GM18873 (cell line): Measurements from ENCODE around the gene SPOCK2.
"Not testable (repeated sequence)": the region's sequence is repeated elsewhere in the genome, so short reads cannot be mapped to it uniquely, and the experiment has no call there.

Experiments used
- ATAC-seq: cut with Tn5 transposase; IDR thresholded peaks from one replicate; pipeline ENCODE4 v1.9.1; 2021; ENCODE audit warnings: mild to moderate bottlenecking, moderate library complexity, moderate number of reproducible peaks; ENCODE audit not compliant: unreplicated experiment, low FRiP score

SPOCK2 gene

DNA sequence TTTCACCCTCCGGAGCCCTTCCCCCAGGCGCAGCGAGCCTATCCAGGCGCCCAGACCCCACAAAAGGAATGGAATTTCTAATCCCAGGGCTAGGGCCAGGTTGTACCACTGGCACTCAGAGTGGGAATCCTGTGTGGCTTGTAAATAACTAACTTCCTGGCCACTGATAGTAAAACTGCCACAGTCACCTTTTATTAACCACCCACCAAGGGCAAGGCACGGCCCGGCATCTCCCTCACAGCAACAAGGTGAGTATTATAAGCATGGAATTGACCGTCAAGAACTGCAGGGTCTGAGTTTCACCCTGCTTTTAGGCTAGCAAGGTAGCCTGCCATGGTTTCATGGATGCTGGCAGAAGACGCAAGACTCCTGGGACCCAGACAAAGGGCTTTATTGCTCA is 51.1 kb downstream of the SPOCK2 start:
- ATAC-seq, result no peak

DNA sequence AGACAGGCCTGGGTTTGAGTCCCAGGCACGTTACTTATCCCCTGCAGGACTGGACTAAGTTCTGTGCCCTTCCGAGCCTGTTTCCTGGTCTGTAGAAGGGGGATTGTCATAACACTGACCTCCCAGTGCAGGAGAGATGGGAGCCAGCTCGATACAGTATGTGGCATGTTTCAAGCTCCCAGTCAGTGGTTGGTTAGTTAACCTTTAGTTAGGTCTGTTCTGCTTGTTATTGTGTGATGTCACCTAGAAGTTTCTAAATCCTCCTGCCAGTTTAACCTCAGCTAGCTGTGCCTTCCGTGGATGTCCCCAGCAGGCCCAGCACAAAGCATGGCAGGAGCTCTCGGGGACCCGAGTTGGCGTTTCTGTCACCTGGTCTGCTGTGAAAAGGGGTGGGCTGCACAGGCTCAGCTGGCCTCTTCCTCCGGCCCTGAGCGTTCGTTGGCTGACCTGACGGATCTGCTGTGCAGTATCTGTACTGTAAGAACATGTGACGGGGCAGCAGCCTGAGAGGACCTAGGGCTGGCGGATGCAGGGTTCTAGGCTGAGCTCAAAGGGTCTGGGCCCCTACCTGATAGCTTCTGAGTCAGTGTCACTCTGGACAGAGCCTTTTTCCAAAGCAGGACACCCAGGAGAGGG is 53.0 kb downstream of the SPOCK2 start:
- no peak for ATAC-seq

DNA sequence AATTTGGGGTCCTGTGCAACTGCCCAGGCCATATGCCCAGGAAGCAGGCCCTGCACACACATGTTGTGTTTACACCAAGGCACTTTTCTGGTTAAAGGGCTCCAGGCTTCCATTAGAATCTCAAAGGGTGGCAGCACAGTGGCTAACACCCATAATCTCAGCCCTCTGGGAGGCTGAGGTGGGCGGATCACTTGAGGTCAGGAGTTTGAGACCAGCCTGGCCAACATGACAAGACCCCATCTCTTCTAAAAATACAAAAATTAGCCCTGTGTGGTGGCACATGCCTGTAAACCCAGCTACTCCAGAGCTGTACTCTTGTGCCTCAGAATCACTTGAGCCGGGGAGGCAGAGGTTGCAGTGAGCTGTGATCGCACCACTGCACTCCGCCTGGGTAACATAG is 53.6 kb downstream of the SPOCK2 start:
- ATAC-seq, result no peak

DNA sequence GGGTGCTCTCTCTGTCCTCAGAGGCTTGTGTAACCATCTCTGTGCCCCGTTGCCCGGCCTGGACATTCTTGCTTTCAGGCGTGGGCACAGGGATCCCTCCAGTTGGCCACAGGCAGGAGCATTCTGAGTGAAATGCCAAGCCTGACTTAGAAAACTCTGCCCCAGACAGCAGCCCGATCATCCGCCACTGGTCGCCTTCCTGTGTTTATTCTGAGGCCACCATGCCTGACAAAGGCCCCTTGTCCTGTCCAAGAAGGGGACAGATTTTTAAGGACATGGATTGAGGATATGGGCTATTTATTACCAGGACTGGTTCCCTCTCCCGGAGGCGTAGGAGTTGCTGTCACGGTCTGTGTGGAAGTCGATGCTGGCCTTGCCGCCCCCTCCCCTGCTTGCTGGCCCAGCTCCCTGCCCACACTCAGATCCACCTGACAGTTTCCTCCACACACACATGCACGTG is 54.3 kb downstream of the SPOCK2 start:
- no peak for ATAC-seq

DNA sequence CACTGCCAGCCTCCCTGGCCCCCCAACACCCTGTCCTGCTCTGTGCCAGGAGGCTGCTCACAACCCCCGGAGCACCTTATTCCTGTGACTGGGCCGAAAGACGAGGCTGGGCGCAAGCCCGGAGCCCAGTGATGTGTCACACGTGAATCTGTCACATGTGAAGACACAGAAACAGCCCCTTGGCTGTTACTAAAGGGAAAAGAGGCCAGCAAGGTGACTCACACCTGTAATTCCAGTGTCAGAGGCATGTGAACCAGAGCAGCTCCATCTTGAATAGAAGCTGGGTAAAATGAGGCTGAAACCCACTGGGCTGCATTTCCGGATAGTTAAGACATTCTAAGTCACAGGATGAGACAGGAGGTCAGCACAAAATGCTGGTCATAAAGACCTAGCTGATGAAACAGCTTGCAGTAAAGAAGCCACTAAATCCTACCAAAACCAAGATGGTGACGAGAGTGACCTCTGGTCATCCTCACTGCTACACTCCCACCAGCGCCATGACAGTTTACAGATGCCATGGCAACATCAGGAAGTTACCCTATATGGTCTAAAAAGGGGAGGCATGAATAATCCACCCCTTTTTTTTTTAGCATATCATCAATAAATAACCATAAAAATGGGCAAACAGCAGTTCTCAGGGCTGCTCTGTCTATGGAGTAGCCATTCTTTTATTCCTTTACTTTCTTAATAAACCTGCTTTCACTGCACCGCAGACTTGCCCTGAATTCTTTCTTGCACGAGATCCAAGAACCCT is 55.8 kb downstream of the SPOCK2 start:
- not testable (repeated sequence) for ATAC-seq

DNA sequence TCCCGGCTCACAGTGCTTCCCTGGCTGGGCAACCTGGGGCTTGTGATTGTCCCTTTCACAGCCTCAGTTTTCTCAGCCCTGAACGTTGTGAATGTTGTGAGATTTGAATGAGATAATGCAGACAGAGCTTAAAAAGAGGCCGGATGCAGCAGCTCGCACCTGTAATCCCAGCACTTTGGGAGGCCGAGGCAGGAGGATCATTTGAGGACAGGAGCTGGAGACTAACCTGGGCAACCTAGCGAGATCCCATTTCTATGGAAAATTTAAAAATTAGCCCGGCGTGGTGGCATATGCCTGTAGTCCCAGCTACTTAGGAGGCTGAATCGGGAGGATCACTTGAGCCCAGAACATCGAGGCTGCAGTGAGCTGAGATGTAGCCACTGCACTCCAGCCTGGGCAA is 56.6 kb downstream of the SPOCK2 start:
- ATAC-seq, result no peak

DNA sequence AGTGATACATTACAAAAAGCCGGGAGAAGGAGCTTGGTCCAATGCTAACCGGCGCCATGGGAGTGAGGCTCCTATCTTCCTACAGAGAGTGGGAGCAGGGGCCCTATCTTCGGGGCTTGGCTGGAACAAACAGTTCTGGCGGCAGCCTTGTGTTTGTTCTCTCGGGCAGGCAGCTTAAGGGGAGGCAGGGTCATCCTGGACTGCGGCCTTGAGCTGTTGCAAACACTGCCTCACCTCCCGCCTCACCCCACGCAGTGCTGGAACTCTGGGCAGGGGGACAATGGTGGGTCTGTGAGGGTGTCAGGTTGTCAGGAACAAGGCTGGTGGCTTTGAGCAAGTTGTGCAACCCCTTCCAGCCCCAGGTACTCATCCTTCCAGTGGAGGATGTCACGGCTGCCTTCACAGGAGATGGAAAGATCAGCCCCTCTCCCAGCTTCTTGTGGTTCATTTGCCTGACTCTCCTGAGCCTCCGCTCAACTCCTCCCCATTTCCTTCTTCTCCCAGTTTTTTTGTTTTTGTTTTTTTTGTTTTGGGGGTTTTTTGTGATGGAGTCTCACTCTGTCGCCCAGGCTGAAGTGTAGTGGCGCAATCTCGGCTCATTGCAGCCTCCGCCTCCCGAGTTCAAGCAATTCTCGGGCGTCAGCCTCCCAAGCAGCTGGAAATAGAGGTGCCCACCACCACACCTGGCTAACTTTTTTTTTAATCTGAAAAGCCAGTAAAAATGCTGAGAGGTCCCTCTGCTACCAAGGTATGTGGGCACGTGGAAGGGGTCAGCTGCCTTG is 57.4 kb downstream of the SPOCK2 start:
- no peak for ATAC-seq

DNA sequence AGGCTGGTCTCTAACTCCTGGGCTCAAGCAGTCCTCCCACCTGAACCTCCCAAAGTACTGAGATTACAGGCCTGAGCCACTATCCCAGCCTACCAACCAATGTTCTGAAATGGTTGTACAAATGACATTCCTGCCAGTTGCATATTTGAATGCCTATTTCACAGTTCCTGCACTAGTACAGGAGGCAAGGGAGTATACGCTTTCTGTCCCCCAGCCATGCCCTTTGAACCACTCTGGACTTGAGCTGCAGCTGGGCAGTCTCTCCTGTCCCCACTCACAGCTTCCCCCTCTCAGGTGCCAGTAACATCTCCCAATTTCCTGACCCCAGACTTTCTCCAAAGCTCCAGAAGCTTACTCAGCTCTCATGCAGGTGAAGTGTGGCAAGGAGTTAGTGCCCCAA is 58.9 kb downstream of the SPOCK2 start:
- ATAC-seq, result no peak

DNA sequence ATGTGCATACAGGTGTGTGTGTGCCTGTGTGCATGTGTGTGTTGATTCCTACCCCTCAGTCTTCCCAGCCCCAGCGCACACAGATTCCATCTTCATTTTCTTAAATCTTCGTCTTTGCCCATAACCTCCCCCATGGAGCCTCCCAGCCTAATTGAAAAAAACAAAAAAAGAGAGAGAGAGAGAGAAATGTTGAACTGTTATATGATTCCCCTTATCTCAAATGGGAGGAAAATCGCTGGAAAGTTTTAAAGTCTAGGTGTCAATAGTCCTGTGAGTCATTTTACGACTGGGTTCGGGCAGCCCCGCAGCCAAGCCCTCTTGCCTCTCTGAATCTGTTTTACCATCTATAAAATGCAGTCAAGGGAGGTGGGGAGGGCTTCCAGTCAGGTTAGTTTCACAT is 60.9 kb downstream of the SPOCK2 start:
- no peak for ATAC-seq

DNA sequence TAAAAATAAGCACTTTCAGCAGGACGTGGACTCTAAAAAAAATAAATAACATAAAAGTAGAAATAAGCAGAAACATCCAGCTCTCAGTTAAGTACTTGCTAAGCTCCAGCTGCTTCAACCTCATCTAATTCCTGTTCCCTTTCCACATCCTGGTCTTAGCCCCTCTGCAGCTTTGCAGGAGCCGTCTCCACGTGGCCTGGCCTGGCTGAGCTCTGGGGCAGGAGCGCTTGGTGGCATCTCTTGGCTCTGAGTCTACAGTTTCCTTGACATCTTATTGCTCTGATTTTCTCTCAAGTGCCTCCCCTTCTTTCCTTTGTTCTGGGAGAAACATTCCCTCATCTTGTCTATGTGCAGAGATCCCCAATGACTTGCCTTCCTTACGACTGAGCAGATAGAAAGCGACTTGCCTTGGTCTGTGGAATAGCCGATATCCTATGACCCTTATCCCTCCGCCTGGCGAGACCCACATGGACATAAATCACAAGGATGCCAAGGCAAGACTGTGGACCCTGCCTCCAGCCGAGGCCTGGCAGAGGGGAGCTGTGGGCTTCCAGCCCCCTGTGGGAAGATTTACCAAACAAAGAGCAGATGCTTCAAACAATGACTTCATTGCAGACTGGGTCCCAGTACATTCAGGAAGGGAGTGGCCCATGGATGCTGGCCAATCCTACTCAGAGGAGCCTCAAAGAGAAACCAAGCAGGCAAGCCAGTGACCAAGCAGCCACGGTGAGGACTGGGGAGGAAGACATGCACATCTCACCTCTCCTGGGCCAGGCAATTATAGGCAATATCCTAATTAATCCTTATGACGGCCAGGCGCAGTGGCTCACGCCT is 61.9 kb downstream of the SPOCK2 start:
- no peak for ATAC-seq

DNA sequence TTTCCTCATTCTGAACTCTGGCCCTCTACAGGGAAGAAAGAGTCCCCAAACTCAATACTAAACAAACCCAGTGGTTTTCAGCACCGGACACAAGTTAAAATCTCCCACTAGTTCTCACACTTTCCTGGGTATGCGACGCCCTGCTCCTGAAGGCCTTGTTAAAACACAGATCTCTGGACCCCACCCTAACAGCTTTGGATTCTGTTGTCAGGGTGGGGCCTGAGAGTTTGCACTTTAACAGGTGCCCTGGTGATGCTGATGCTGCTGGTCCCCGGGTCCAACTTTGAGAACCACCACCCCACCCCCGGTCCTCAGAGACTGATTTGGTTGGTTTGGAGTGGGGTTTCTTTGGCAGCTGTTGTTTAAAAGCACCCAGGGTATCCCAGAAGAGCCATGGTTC is 62.5 kb downstream of the SPOCK2 start:
- no peak for ATAC-seq

DNA sequence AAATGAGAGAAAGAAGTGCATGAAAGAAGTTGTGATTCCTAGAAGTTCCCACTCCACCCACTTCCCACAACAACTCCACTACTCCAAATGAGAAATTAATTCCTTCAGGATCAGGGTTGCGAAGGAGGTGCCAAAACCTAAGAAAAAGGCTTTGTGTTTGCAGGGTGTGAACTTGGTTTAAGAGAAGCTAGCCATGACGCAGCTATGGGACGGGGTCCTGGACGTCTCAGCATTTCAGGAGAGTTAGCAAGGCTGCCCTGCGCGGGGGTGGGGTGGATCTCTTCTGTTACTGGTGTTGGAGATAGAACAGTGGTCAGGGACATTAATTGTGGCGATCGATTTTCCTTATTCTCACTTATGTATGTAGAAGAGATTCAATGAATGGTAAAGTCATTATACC is 63.0 kb downstream of the SPOCK2 start:
- no peak for ATAC-seq

DNA sequence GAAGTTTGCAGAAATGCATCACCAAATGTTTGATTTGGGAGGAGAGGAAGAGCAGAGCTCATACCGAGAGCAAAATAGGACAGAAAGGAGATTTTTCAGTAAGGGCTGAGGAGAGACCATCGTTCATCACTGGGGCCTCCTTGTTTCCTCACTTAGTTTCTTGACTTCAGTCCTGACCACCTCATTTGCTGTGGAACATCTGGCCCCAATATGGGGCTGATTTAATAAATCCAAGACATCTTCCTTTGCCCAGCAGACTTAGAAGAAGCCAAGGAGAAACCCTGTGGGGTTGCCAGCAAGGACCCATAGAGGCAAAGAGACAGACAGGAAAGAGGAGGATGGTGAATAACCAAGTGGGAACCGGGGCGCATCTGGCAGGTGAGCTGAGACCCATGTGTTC is 63.8 kb downstream of the SPOCK2 start:
- ATAC-seq, result no peak

DNA sequence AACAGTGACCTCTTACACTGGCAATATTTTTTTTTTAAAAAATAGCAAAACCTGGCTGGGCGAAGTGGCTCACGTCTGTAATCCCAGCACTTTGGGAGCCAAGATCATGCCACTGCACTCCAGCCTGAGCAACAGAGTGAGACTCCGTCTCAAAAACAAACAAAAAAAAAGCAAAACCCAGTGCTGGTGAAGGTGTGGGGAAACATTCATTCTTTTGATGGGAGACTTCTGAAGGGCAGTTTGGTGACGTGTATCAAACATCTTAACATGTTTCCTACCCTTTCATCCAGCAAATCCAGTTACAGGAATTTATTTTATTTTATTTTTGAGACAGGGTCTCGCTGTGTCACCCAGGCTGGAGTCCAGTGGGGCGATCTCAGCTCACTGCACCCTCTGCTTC is 66.1 kb downstream of the SPOCK2 start:
- no peak for ATAC-seq

DNA sequence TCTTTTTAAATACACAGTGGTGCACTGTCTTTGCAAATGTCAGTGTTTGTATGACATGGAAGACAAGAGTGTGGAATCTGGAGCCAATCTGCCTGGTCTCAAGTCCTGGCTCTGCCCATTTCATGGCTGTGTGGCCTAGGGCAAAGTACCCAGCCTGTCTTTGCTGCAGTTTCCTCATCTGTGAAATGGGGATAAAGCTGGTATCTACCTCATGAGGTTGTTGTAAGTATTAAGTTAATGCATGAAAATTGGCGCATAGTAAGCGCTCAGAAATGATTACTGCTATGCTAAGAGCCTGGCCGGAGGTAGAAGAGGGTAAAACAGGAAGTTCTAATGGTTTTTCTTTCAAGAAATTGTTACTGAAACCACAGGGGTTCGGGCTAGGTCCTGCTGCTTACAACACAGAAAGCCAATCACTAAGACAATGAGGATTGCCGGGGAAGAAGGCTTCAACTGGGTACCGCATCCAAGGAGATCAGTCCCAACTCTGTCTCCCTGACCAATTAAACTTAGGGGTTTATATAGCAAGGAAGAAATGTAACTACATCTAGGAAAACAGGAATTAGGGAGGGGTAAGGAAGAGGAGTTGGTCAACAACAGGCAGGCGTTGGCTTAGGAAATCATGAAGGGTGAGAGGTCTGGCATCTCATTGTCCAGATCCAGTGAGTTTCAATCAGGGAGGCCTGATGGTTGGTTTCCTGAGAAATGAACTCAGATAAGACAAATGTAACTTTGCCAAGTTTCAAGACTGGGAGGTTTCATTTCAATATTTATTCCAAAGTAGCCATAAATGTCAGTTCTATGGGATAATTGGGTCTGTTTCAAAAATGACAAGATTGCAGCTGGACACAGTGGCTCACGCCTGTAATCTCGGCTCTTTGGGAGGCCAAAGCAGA is 67.2 kb downstream of the SPOCK2 start:
- ATAC-seq, result no peak

DNA sequence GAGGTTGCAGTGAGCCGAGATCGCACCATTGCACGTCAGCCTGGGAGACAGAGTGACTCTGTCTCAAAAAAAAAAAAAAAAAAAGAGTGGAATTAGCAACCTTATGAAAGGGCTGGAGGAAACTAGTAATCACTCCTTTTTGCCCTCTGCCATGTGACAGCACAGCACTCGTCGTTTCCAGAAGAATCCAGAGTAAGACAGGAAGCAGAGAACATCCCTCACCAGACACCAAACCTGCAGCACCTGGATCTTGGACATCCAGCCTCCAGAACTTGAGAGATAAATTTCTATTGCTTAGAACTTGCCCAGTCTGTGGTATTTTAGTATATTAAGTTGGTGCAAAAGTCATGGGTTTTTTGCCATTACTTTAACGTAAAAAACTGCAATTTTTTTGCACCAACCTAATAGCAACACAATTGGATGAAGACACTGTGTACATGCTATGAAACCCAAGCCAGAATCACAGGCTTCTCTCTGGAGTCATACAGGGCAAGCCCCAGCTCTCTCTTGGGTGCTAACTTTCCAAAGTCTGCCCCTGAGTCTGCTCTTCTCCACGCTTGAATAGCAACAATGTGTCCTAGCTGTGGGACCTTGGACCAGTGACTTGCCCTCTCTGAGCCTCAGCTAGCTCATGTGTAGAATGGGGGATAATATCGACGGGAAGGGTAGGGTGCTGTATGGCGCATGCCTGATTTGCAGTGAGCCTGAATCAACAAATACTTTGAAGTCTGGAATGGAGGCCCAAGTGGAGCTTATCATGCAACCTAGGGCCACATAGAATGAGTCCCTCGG is 69.1 kb downstream of the SPOCK2 start:
- ATAC-seq, result no peak

DNA sequence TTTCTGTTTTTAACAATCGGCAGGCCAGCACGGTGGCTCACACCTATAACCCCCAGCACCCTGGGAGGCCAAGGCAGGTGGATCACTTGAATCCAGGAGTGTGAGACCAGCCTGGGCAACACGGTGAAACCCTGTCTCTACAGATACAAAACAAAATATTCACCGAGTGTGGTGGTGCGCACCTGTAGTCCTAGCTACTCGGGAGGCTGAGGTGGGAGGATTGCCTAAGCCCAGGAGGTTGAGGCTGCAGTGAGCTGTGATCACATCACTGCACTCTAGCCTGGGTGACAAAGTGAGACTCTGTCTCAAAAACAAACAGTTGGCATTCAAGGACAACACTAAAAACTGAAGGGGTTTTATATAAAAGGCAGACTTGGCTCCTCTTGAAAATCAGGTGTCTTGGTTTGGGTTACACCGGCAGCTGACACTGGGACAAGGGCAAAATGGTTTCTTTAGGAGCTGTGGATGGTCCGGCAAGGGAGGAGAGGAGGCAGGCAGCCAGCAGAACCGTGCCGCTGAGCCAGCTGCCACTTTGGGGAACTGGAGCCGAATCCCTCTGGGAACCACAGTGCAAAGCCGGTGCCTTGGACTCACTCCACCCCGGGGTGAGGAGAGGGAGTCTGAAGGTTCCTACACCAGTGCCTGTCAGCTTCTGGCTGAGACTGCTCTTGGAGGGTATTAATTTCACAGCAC is 71.6 kb downstream of the SPOCK2 start:
- no peak for ATAC-seq

DNA sequence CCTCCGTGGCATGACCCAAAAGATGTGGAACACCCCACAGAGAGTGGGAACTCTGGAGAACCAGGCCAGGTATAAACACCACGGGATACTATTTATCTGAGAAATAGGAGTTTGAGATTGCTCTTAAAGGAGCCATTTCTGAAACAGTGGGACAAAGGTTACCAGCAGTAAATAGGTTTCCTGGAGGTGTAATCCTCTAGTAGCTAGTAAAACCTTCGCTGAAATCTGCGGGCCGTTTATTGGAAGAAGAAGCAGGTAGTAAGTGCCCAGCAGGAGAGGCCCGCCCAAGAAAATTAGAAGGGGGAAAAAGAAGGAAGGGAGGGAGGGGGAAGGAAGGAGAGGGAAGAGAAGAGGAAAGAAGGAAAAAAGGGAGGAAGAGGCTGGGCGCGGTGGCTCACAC is 72.5 kb downstream of the SPOCK2 start:
- no peak for ATAC-seq
